Measurements from ENCODE around the gene ZNF112.
"Not testable (repeated sequence)": the region's sequence is repeated elsewhere in the genome, so short reads cannot be mapped to it uniquely, and the experiment has no call there.

Gene ZNF112

GRCh38 chr19:44356383-44357111 lies at the start of gene ZNF112:
Gene ZNF112 (minus strand): TSS chr19:44356680. CDS start chr19:44340539, 16,141 bp downstream.
- no peak for DNase-seq

GRCh38 chr19:44401139-44402115 lies 44.9 kb upstream of the ZNF112 start, which contains the start of gene ZNF285:
Gene ZNF285 (minus strand): TSS chr19:44401608. CDS start chr19:44397213, 4,395 bp downstream.
- DNase-seq, result no peak

- DNase-seq, result not testable (repeated sequence)
These were observed 32.8 kb upstream of the ZNF112 start for GRCh38 chr19:44389268-44389667.

- DNase-seq, result no peak
These were observed 18.3 kb upstream of the ZNF112 start for GRCh38 chr19:44374789-44375188.

- no peak for DNase-seq
These were observed 15.5 kb upstream of the ZNF112 start for GRCh38 chr19:44371815-44372480.

- no peak for DNase-seq
These were observed 10.5 kb upstream of the ZNF112 start for GRCh38 chr19:44367024-44367423.

GRCh38 chr19:44346556-44346955 lies 9.9 kb downstream of the ZNF112 start:
- no peak for DNase-seq

- DNase-seq, result no peak
These were observed 10.5 kb downstream of the ZNF112 start for GRCh38 chr19:44345959-44346358.

GRCh38 chr19:44344255-44344654 lies 12.2 kb downstream of the ZNF112 start:
- no peak for DNase-seq

GRCh38 chr19:44341794-44342193 lies 14.7 kb downstream of the ZNF112 start:
- no peak for DNase-seq

GRCh38 chr19:44334639-44335038 lies 21.8 kb downstream of the ZNF112 start:
- DNase-seq, result not testable (repeated sequence)

GRCh38 chr19:44332145-44332544 lies 24.3 kb downstream of the ZNF112 start:
- no peak for DNase-seq

- DNase-seq, result no peak
These were observed 40.6 kb downstream of the ZNF112 start for GRCh38 chr19:44315883-44316282.

GRCh38 chr19:44313231-44313630 lies 43.2 kb downstream of the ZNF112 start:
- DNase-seq, result no peak

GRCh38 chr19:44308011-44308410 lies 48.5 kb downstream of the ZNF112 start:
- no peak for DNase-seq

- DNase-seq, result no peak
These were observed 50.2 kb downstream of the ZNF112 start for GRCh38 chr19:44306283-44306682.

- no peak for DNase-seq
These were observed 51.0 kb downstream of the ZNF112 start for GRCh38 chr19:44305457-44305856.

- DNase-seq, result peak; percentile 80
These were observed 51.8 kb downstream of the ZNF112 start, which contains the start of gene ZNF235 for GRCh38 chr19:44304659-44305193. Gene ZNF235 (minus strand): TSS chr19:44305025. CDS start chr19:44303404, 1,621 bp downstream.

GRCh38 chr19:44303976-44304568 lies 52.4 kb downstream of the ZNF112 start:
- no peak for DNase-seq

- no peak for DNase-seq
These were observed 53.2 kb downstream of the ZNF112 start for GRCh38 chr19:44303320-44303719.

GRCh38 chr19:44284968-44285367 lies 71.5 kb downstream of the ZNF112 start:
- no peak for DNase-seq

GRCh38 chr19:44282846-44283245 lies 73.6 kb downstream of the ZNF112 start:
- no peak for DNase-seq

Measured in GDM1 (cell line).